ENCODE data around the gene PATZ1.
"Not testable (repeated sequence)": the region's sequence is repeated elsewhere in the genome, so short reads cannot be mapped to it uniquely, and the experiment has no call there.

Gene PATZ1

GRCh38 chr22:31346255-31346732, at the start of gene PATZ1:
Gene PATZ1, minus strand, starts transcription at chr22:31346346. Its CDS starts 744 bp downstream, at chr22:31345602.
- Mint-ChIP-seq H3K4me1 (ENCODE audit: low read depth) (peaks cover 35% of the 10 kb centered on the region), H3K9me3 (ENCODE audit: low read depth) (no peaks in the 10 kb centered on the region), H3K36me3 (no peaks in the 10 kb centered on the region), H3K4me3 (peak within 1 kb of the TSS; percentile 90), H3K27ac (peak within 1 kb of the TSS; percentile 92), H3K27me3 (no peaks in the 10 kb centered on the region)

DNA sequence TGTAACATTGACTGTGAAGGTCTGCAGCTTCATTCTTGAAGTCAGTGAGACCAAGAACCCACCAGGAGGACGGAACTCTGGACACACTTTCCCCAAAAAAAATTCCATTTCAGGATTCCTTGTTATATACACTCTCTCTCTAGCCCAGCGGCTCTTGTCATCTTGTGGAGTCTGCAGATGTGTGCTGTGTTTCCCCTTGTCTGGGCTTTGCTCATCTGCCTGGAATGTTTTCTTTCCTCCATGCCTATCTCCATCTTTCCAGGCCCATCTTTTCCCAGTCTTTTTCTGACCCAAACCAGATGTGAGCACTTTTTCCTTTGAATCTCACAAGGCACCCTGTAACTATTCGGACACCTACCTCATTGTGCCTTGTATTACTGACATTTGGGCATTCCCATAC, 48.2 kb upstream of the PATZ1 start:
- Mint-ChIP-seq H3K4me3 (no peak overlapping the region), H3K9me3 (ENCODE audit: low read depth) (no peaks in the 10 kb centered on the region), H3K4me1 (ENCODE audit: low read depth) (no peaks in the 10 kb centered on the region), H3K36me3 (no peaks in the 10 kb centered on the region), H3K27ac (no peak overlapping the region), H3K27me3 (no peaks in the 10 kb centered on the region)

DNA sequence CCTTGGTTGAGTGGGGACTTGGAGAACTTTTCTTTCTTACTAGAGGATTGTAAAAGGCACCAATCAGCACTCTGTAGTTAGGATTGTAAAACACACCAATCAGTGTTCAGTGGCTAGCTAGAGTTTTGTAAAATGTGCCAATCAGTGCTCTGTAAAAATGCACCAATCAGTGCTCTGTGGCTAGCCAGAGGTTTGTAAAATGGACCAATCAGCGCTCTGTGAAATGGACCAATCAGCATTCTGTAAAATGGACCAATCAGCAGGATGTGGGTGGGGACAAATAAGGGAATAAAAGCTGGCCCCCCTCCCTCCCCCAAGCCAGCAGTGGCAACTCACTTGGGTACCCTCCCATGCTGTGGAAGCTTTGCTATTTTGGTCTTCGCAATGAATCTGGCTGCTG, 47.7 kb upstream of the PATZ1 start:
- no peaks in the 10 kb centered on the region for H3K27me3 Mint-ChIP-seq
- no peaks in the 10 kb centered on the region for H3K36me3 Mint-ChIP-seq
- no peaks in the 10 kb centered on the region for H3K9me3 Mint-ChIP-seq (ENCODE audit: low read depth)
- no peak overlapping the region for H3K4me3 Mint-ChIP-seq
- no peaks in the 10 kb centered on the region for H3K4me1 Mint-ChIP-seq (ENCODE audit: low read depth)
- H3K27ac Mint-ChIP-seq: no peak overlapping the region

- not testable (repeated sequence) for H3K36me3 Mint-ChIP-seq; H3K9me3 Mint-ChIP-seq (ENCODE audit: low read depth); H3K27me3 Mint-ChIP-seq; H3K27ac Mint-ChIP-seq; H3K4me3 Mint-ChIP-seq; H3K4me1 Mint-ChIP-seq (ENCODE audit: low read depth)
These were observed 32.5 kb upstream of the PATZ1 start for GRCh38 chr22:31378651-31379050.

GRCh38 chr22:31378123-31378522, 32.0 kb upstream of the PATZ1 start:
- Mint-ChIP-seq H3K27me3 (no peaks in the 10 kb centered on the region), H3K27ac (no peak overlapping the region), H3K4me1 (ENCODE audit: low read depth) (no peaks in the 10 kb centered on the region), H3K9me3 (ENCODE audit: low read depth) (no peaks in the 10 kb centered on the region), H3K36me3 (no peaks in the 10 kb centered on the region), H3K4me3 (no peak overlapping the region)

- H3K4me3 Mint-ChIP-seq: no peak overlapping the region
- no peaks in the 10 kb centered on the region for H3K4me1 Mint-ChIP-seq (ENCODE audit: low read depth)
- H3K9me3 Mint-ChIP-seq (ENCODE audit: low read depth): no peaks in the 10 kb centered on the region
- no peaks in the 10 kb centered on the region for H3K27me3 Mint-ChIP-seq
- H3K27ac Mint-ChIP-seq: no peak overlapping the region
- H3K36me3 Mint-ChIP-seq: no peaks in the 10 kb centered on the region
These were observed 31.5 kb upstream of the PATZ1 start for GRCh38 chr22:31377612-31378011.

- no peaks in the 10 kb centered on the region for H3K4me1 Mint-ChIP-seq (ENCODE audit: low read depth)
These were observed 21.3 kb upstream of the PATZ1 start for GRCh38 chr22:31367426-31367825.

GRCh38 chr22:31363885-31364465, 17.8 kb upstream of the PATZ1 start:
- Mint-ChIP-seq H3K27me3 (no peaks in the 10 kb centered on the region), H3K9me3 (ENCODE audit: low read depth) (no peaks in the 10 kb centered on the region), H3K27ac (no peak overlapping the region), H3K36me3 (no peaks in the 10 kb centered on the region), H3K4me3 (no peak overlapping the region), H3K4me1 (ENCODE audit: low read depth) (no peaks in the 10 kb centered on the region)

More at GRCh38 chr22:31367426-31367825, 21.3 kb upstream of the PATZ1 start:
- H3K27ac Mint-ChIP-seq: no peak overlapping the region
- no peaks in the 10 kb centered on the region for H3K36me3 Mint-ChIP-seq
- H3K9me3 Mint-ChIP-seq (ENCODE audit: low read depth): no peaks in the 10 kb centered on the region
- no peak overlapping the region for H3K4me3 Mint-ChIP-seq
- no peaks in the 10 kb centered on the region for H3K27me3 Mint-ChIP-seq

DNA sequence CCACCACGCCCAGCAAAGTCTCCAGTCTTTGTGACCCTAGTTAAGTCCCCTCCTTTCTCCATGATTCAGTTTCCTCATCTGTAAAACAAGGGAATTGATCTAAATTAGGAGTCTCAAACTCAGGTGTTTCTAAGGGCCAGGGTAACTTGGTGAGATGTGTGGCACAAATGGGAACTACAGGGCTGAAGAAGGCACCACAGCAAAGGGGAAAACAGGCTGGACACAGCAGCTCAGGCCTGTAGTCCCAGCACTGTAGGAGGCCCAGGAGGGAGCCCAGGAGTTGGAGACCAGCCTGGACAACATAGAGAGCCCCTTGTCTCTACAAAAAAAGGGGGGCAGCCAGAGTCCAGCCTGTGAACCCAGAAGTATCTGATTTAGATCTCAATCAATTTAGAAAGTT, 15.6 kb upstream of the PATZ1 start:
- no peaks in the 10 kb centered on the region for H3K9me3 Mint-ChIP-seq (ENCODE audit: low read depth)
- no peak overlapping the region for H3K4me3 Mint-ChIP-seq
- no peaks in the 10 kb centered on the region for H3K36me3 Mint-ChIP-seq
- no peaks in the 10 kb centered on the region for H3K27me3 Mint-ChIP-seq
- H3K4me1 Mint-ChIP-seq (ENCODE audit: low read depth): no peaks in the 10 kb centered on the region
- H3K27ac Mint-ChIP-seq: no peak overlapping the region

DNA sequence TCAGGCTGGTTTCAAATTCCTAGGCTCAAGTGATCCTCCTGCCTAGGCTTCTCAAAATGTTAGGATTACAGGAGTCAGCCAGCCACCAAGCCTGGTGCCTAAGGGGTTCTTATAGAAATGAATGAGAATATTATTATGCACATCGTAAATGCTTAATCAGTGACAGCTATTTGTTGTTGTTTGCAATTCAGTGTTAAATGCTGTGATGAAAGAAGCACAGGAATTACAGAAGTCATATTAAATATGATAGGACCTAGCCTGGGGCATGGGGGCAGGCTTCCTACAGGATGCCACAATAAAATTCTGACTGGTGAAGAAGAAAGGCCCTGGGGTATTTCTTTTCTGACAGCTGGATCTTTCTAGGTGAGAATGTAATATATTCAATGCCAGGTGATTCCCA, 13.9 kb upstream of the PATZ1 start:
- Mint-ChIP-seq H3K9me3 (ENCODE audit: low read depth) (no peaks in the 10 kb centered on the region), H3K27ac (no peak overlapping the region), H3K4me3 (no peak overlapping the region), H3K36me3 (no peaks in the 10 kb centered on the region), H3K27me3 (no peaks in the 10 kb centered on the region), H3K4me1 (ENCODE audit: low read depth) (no peaks in the 10 kb centered on the region)

- H3K36me3 Mint-ChIP-seq: no peaks in the 10 kb centered on the region
- no peaks in the 10 kb centered on the region for H3K27me3 Mint-ChIP-seq
- no peak overlapping the region for H3K4me3 Mint-ChIP-seq
- H3K9me3 Mint-ChIP-seq (ENCODE audit: low read depth): no peaks in the 10 kb centered on the region
- H3K27ac Mint-ChIP-seq: no peak overlapping the region
- no peaks in the 10 kb centered on the region for H3K4me1 Mint-ChIP-seq (ENCODE audit: low read depth)
These were observed 8.4 kb upstream of the PATZ1 start for GRCh38 chr22:31354515-31354914.

DNA sequence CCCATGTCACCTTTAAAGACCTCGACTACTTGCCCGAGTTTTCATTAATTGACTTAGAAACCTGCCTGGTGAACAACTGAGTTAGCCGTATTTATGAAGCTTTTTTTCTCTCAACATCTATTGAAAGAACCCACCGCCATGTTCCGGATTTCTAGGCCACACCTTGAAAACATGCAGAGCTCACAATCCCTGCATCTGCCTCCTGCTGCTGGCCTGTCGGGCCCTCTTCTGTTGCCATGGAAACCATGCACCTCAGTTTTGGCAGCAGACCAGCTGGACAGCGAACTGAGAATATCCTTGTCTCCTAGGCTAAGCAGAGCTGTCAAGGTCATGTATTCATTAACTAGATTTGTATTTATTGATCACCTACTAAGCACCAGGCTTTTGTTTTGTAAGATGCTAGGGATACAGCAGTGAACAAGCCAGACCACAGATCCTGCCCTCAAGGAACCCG, 4.3 kb upstream of the PATZ1 start:
- no peaks in the 10 kb centered on the region for H3K9me3 Mint-ChIP-seq (ENCODE audit: low read depth)
- H3K36me3 Mint-ChIP-seq: no peaks in the 10 kb centered on the region
- H3K4me1 Mint-ChIP-seq (ENCODE audit: low read depth): peaks cover 3% of the 10 kb centered on the region
- H3K27ac Mint-ChIP-seq: no peak overlapping the region
- no peak overlapping the region for H3K4me3 Mint-ChIP-seq
- H3K27me3 Mint-ChIP-seq: no peaks in the 10 kb centered on the region

DNA sequence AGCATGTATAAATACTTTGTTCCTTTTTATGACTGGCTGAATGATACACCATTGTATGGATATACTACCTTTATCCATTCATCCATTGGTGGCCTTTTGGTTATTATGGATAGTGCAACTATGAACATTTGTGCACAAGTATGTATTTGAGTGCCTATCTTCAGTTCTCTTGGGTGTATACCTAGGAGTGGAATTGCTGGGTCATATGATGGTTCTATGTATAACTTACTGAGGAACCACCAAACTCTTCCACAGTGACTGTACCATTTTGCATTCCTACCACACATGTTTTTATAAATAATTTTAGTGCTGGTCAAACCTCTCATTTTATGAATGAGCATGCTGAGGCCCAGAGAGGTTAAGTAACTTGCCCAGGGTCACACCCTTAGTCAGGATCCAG, 3.8 kb upstream of the PATZ1 start:
- H3K36me3 Mint-ChIP-seq: no peaks in the 10 kb centered on the region
- no peaks in the 10 kb centered on the region for H3K9me3 Mint-ChIP-seq (ENCODE audit: low read depth)
- no peak overlapping the region for H3K27ac Mint-ChIP-seq
- no peaks in the 10 kb centered on the region for H3K27me3 Mint-ChIP-seq
- no peak overlapping the region for H3K4me3 Mint-ChIP-seq
- peaks cover 3% of the 10 kb centered on the region for H3K4me1 Mint-ChIP-seq (ENCODE audit: low read depth)

DNA sequence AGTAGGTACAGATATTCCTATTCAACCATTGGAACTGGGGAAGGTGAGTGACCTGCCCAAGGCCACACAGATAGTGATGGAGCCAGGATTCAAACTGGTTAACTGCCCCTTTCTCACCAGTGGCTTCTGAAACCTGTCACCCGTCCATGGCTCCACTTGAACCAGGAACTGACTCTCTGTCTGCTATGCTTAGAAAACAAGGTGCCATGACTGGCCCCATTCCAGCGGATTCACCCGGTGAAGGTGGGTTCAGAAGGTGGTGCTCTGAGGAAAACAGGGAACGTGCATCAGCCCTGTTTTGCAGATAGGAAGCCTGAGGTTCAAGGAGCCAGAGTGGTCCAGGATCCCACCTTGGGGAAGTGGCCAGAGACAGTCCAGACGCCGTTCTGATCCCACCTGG, 2.6 kb upstream of the PATZ1 start:
- H3K27ac Mint-ChIP-seq: no peak overlapping the region
- H3K4me3 Mint-ChIP-seq: no peak overlapping the region
- H3K4me1 Mint-ChIP-seq (ENCODE audit: low read depth): peaks cover 11% of the 10 kb centered on the region
- no peaks in the 10 kb centered on the region for H3K27me3 Mint-ChIP-seq
- no peaks in the 10 kb centered on the region for H3K36me3 Mint-ChIP-seq
- no peaks in the 10 kb centered on the region for H3K9me3 Mint-ChIP-seq (ENCODE audit: low read depth)

- H3K27me3 Mint-ChIP-seq; H3K9me3 Mint-ChIP-seq (ENCODE audit: low read depth); H3K36me3 Mint-ChIP-seq: not testable (repeated sequence)
- H3K27ac Mint-ChIP-seq: peak overlapping the region; percentile 81
- peaks cover 18% of the 10 kb centered on the region for H3K4me1 Mint-ChIP-seq (ENCODE audit: low read depth)
- H3K4me3 Mint-ChIP-seq: peak overlapping the region; percentile 86
These were observed 1.8 kb upstream of the PATZ1 start for GRCh38 chr22:31348009-31348337.

GRCh38 chr22:31347251-31348008, 1.3 kb upstream of the PATZ1 start:
- H3K4me3 Mint-ChIP-seq: peak overlapping the region; percentile 86
- no peaks in the 10 kb centered on the region for H3K9me3 Mint-ChIP-seq (ENCODE audit: low read depth)
- no peaks in the 10 kb centered on the region for H3K27me3 Mint-ChIP-seq
- H3K36me3 Mint-ChIP-seq: no peaks in the 10 kb centered on the region
- peaks cover 23% of the 10 kb centered on the region for H3K4me1 Mint-ChIP-seq (ENCODE audit: low read depth)
- H3K27ac Mint-ChIP-seq: peak overlapping the region; percentile 85

Data from activated naive CD8-positive, alpha-beta T cell (primary cell).